ENCODE data around the gene LDAH.

The LDAH gene

GRCh38 chr2:20822535-20823490, at the start of gene LDAH:
Gene LDAH (minus strand): TSS chr2:20823101. CDS start chr2:20801463, 21,638 bp downstream.
- no peaks in the 10 kb centered on the region for H3K27me3 Mint-ChIP-seq
- H3K9me3 Mint-ChIP-seq: no peaks in the 10 kb centered on the region
- peak within 1 kb of the TSS; percentile 97 for H3K4me3 Mint-ChIP-seq
- H3K27ac Mint-ChIP-seq: peak within 1 kb of the TSS; percentile 99
- H3K36me3 Mint-ChIP-seq: peaks cover 2% of the 10 kb centered on the region
- peaks cover 39% of the 10 kb centered on the region for H3K4me1 Mint-ChIP-seq

GRCh38 chr2:20868377-20868776, 45.5 kb upstream of the LDAH start:
- peaks cover 6% of the 10 kb centered on the region for H3K4me1 Mint-ChIP-seq
- peaks cover 11% of the 10 kb centered on the region for H3K27me3 Mint-ChIP-seq
- H3K27ac Mint-ChIP-seq: no peak overlapping the region
- no peaks in the 10 kb centered on the region for H3K36me3 Mint-ChIP-seq
- H3K4me3 Mint-ChIP-seq: no peak overlapping the region
- no peaks in the 10 kb centered on the region for H3K9me3 Mint-ChIP-seq

GRCh38 chr2:20862850-20863249, 39.9 kb upstream of the LDAH start:
- H3K27ac Mint-ChIP-seq: no peak overlapping the region
- H3K4me1 Mint-ChIP-seq: no peaks in the 10 kb centered on the region
- H3K9me3 Mint-ChIP-seq: no peaks in the 10 kb centered on the region
- no peaks in the 10 kb centered on the region for H3K36me3 Mint-ChIP-seq
- peaks cover 11% of the 10 kb centered on the region for H3K27me3 Mint-ChIP-seq
- no peak overlapping the region for H3K4me3 Mint-ChIP-seq

DNA sequence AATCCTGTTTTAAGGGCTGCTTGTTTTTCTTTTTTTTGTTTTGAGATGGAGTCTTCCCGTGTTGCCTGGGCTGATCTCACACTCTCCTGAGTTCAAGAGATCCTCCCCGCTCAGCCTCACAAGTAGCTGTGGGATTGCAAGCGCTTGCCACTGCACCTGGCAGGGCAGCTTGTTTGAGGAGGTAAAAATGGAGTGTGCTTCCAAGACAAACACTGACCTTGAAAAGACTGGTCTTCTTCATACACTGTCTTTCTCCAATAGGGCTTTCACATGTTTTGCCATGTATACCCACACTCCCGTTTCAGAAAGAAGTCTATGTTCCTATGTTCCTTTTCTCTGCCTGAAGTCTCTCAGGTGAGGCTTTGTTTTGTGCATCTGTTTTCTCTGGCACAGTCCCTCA, 32.6 kb upstream of the LDAH start:
- Mint-ChIP-seq H3K4me3 (no peak overlapping the region), H3K36me3 (no peaks in the 10 kb centered on the region), H3K9me3 (no peaks in the 10 kb centered on the region), H3K4me1 (no peaks in the 10 kb centered on the region), H3K27me3 (peaks cover 5% of the 10 kb centered on the region), H3K27ac (no peak overlapping the region)

- Mint-ChIP-seq H3K9me3 (no peaks in the 10 kb centered on the region), H3K4me3 (no peak overlapping the region), H3K36me3 (no peaks in the 10 kb centered on the region), H3K27me3 (peaks cover 8% of the 10 kb centered on the region), H3K27ac (no peak overlapping the region), H3K4me1 (no peaks in the 10 kb centered on the region)
These were observed 29.8 kb upstream of the LDAH start for GRCh38 chr2:20852670-20853069.

GRCh38 chr2:20852139-20852538, 29.2 kb upstream of the LDAH start:
- no peak overlapping the region for H3K27ac Mint-ChIP-seq
- no peaks in the 10 kb centered on the region for H3K9me3 Mint-ChIP-seq
- peaks cover 8% of the 10 kb centered on the region for H3K27me3 Mint-ChIP-seq
- no peaks in the 10 kb centered on the region for H3K4me1 Mint-ChIP-seq
- no peaks in the 10 kb centered on the region for H3K36me3 Mint-ChIP-seq
- no peak overlapping the region for H3K4me3 Mint-ChIP-seq

DNA sequence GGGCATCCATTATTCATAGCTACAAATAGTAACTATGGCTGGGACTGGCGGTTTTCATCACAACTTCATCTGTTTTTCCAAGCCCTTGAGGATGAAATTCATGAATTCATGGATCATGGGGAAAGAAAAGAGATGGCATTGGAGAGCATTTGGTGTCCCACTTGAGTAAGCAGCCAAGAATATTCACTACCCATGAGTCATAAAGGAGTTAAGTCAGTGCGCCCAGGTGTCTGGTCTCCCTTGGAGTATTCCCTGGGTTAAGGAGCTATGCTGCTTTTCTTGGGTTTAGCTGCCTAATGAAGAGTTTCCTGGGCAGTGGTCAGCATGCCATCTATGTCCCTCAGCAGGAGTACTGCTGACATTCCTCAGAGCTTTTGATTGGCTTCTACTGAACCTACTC, 21.3 kb upstream of the LDAH start:
- Mint-ChIP-seq H3K4me3 (no peak overlapping the region), H3K27me3 (peaks cover 17% of the 10 kb centered on the region), H3K36me3 (no peaks in the 10 kb centered on the region)

GRCh38 chr2:20839052-20839451, 16.2 kb upstream of the LDAH start:
- Mint-ChIP-seq H3K27me3 (peaks cover 36% of the 10 kb centered on the region), H3K4me3 (no peak overlapping the region), H3K4me1 (no peaks in the 10 kb centered on the region), H3K27ac (no peak overlapping the region), H3K9me3 (no peaks in the 10 kb centered on the region), H3K36me3 (no peaks in the 10 kb centered on the region)

More for the DNA sequence above, 21.3 kb upstream of the LDAH start:
- H3K27ac Mint-ChIP-seq: no peak overlapping the region
- H3K9me3 Mint-ChIP-seq: no peaks in the 10 kb centered on the region
- no peaks in the 10 kb centered on the region for H3K4me1 Mint-ChIP-seq

GRCh38 chr2:20838016-20838415, 15.1 kb upstream of the LDAH start:
- Mint-ChIP-seq H3K4me3 (no peak overlapping the region), H3K4me1 (no peaks in the 10 kb centered on the region), H3K27me3 (peaks cover 36% of the 10 kb centered on the region)

DNA sequence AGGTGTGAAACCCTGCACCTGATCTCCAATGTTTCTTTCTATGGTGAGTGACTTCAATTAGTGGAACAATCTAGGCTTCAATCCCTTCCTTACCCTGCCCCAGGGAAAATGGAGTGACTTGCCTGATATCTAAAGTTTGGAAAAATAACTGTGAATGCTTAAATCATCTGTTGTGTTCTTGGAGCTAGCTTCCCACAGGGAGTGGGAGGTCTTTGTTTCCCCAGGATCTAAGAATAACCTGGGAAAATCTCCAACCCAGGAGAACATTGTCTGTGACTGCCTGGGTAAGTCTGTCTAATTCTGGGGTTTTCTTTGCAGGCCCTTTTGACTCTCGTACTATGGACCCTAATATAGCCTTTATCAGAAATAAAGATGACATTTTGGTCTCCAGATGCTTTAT, 13.6 kb upstream of the LDAH start:
- Mint-ChIP-seq H3K4me3 (no peak overlapping the region), H3K27me3 (peaks cover 35% of the 10 kb centered on the region), H3K27ac (no peak overlapping the region), H3K4me1 (no peaks in the 10 kb centered on the region), H3K9me3 (no peaks in the 10 kb centered on the region), H3K36me3 (no peaks in the 10 kb centered on the region)

More at GRCh38 chr2:20838016-20838415, 15.1 kb upstream of the LDAH start:
- no peaks in the 10 kb centered on the region for H3K9me3 Mint-ChIP-seq
- H3K36me3 Mint-ChIP-seq: no peaks in the 10 kb centered on the region
- no peak overlapping the region for H3K27ac Mint-ChIP-seq

DNA sequence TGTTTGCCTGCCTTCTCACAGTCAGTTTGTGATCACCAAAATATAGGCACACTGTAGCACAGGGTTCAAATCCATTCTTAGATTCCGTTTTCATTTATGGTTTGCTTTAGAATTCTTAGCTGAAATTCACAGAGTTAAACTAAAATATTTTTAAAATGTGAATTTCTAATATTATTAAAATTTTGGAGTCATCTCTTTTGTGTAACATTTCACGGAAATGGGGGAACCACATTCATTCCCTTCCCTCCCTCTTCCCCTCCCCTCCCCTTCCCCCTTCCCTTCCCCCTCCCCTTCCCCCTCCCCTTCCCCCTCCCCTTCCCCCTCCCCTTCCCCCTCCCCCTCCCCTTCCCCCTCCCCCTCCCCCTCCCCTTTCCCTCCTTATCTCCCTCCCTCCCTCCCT, 11.4 kb upstream of the LDAH start:
- no peak overlapping the region for H3K27ac Mint-ChIP-seq
- no peaks in the 10 kb centered on the region for H3K9me3 Mint-ChIP-seq
- H3K27me3 Mint-ChIP-seq: peaks cover 33% of the 10 kb centered on the region
- no peaks in the 10 kb centered on the region for H3K4me1 Mint-ChIP-seq
- no peaks in the 10 kb centered on the region for H3K36me3 Mint-ChIP-seq
- H3K4me3 Mint-ChIP-seq: no peak overlapping the region

GRCh38 chr2:20832606-20833005, 9.7 kb upstream of the LDAH start:
- no peaks in the 10 kb centered on the region for H3K4me1 Mint-ChIP-seq
- H3K27ac Mint-ChIP-seq: no peak overlapping the region
- no peak overlapping the region for H3K4me3 Mint-ChIP-seq
- no peaks in the 10 kb centered on the region for H3K9me3 Mint-ChIP-seq
- H3K27me3 Mint-ChIP-seq: peaks cover 23% of the 10 kb centered on the region
- no peaks in the 10 kb centered on the region for H3K36me3 Mint-ChIP-seq

- Mint-ChIP-seq H3K4me1 (peaks cover 3% of the 10 kb centered on the region), H3K36me3 (no peaks in the 10 kb centered on the region), H3K27me3 (peaks cover 12% of the 10 kb centered on the region), H3K27ac (no peak overlapping the region), H3K9me3 (no peaks in the 10 kb centered on the region), H3K4me3 (no peak overlapping the region)
These were observed 7.0 kb upstream of the LDAH start for GRCh38 chr2:20829861-20830260.

- Mint-ChIP-seq H3K9me3 (no peaks in the 10 kb centered on the region), H3K27ac (no peak overlapping the region), H3K4me3 (peak overlapping the region; percentile 36), H3K27me3 (no peaks in the 10 kb centered on the region), H3K4me1 (peaks cover 31% of the 10 kb centered on the region), H3K36me3 (peaks cover 2% of the 10 kb centered on the region)
These were observed 1.0 kb upstream of the LDAH start for GRCh38 chr2:20823917-20824316.

DNA sequence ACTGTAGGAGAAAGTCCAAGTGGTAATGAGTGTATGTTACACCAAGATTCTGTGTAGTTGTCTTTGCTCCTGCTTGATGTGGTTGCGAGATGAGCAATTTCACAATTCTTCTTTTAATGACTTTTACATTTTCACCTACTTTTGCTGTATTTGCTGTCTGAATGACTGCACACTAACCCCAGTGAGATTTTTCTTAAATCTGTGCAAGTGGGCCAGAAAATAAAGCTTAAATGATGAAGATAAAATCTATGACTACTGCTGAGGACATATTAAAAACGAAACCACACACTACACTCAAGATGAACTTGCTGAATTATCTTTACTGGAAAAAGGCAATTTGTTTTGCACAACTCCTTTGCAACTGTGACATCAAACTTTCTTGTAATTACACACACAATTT, 4.1 kb downstream of the LDAH start:
- peaks cover 53% of the 10 kb centered on the region for H3K4me1 Mint-ChIP-seq
- no peak overlapping the region for H3K4me3 Mint-ChIP-seq
- H3K27me3 Mint-ChIP-seq: no peaks in the 10 kb centered on the region
- peaks cover 4% of the 10 kb centered on the region for H3K36me3 Mint-ChIP-seq
- H3K9me3 Mint-ChIP-seq: no peaks in the 10 kb centered on the region
- H3K27ac Mint-ChIP-seq: no peak overlapping the region

DNA sequence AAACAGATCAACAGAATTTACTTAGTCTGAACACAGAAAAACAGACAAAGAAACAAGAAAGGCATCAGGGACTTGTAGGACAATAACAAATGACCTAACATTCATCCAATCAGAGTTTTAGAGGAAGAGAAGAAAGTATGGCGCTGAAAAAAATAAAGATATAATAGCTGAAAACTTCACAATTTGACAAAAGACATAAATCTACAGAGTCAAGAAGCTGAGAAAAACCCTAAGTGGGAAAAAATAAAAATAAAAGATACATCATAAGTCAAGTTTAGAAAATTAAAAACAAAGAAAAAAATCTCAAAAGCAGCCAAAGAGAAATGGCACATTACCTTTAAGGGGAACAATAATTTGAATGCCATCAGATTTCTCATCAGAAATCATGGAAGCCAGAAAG, 7.7 kb downstream of the LDAH start:
- no peak overlapping the region for H3K27ac Mint-ChIP-seq
- no peaks in the 10 kb centered on the region for H3K27me3 Mint-ChIP-seq
- peaks cover 40% of the 10 kb centered on the region for H3K4me1 Mint-ChIP-seq
- no peaks in the 10 kb centered on the region for H3K9me3 Mint-ChIP-seq
- H3K4me3 Mint-ChIP-seq: no peak overlapping the region
- H3K36me3 Mint-ChIP-seq: peaks cover 9% of the 10 kb centered on the region
